Bronchial epithelial cell (primary cell): ENCODE measurements around the gene ANKRD44. TPM values are rescaled to one million over a fixed set of nuclear protein-coding genes. Genes with fewer than 3 reads are reported as not detected.
"Not testable (repeated sequence)": the region's sequence is repeated elsewhere in the genome, so short reads cannot be mapped to it uniquely, and the experiment has no call there.

Source experiments
- DNase-seq: peaks from one replicate; pipeline ENCODE4 v3.0.0-alpha.2; 2010; ENCODE audit warnings: low read depth
- FAIRE-seq: peaks from 2 replicates; lab custom pipeline; 2011; peaks lifted over from hg19 to GRCh38; lab: Jason Lieb, UNC
- H3K27me3 ChIP-seq: 2 replicates; pipeline ENCODE4 v1.5.1; 2011; ENCODE audit warnings: low read length; ENCODE audit not compliant: control insufficient read depth, insufficient read depth
- H3K36me3 ChIP-seq: 2 replicates; pipeline ENCODE4 v1.5.1; 2011; ENCODE audit warnings: low read length; ENCODE audit not compliant: control insufficient read depth, insufficient read depth
- H3K4me3 ChIP-seq: 2 replicates; pipeline ENCODE4 v1.5.1; 2011; ENCODE audit warnings: mild to moderate bottlenecking, low read depth, low read length, control low read depth
- CTCF ChIP-seq: IDR thresholded peaks from 2 replicates; pipeline ENCODE4 v1.5.1; 2011; ENCODE audit warnings: mild to moderate bottlenecking, moderate library complexity, low read length, control low read depth, inconsistent platforms; ENCODE audit not compliant: insufficient read depth, severe bottlenecking
- total RNA-seq: library from RNA; depleted of rRNA; stranded (reverse); fragments of >200 nt; gene quantifications from 2 replicates; pipeline ENCODE4 v1.2.1, GENCODE V29; 2014

ANKRD44 gene
- total RNA-seq, 1 donor from 2014 or later, result 0.26 TPM

GRCh38 chr2:197072533-197072932, 238.0 kb downstream of the ANKRD44 start:
- DNase-seq (peak; percentile 33), FAIRE-seq (no peak)
- no peak for TF ChIP-seq CTCF
- Histone ChIP-seq H3K4me3 (no peak overlapping the region), H3K27me3 (no peaks in the 10 kb centered on the region), H3K36me3 (no peaks in the 10 kb centered on the region)

GRCh38 chr2:197071790-197072436, 238.7 kb downstream of the ANKRD44 start:
- no peak overlapping the region for H3K4me3 ChIP-seq
- H3K36me3 ChIP-seq, result no peaks in the 10 kb centered on the region
- DNase-seq, result no peak
- no peaks in the 10 kb centered on the region for H3K27me3 ChIP-seq
- no peak for FAIRE-seq
- TF ChIP-seq CTCF, result no peak

- no peak for FAIRE-seq
- TF ChIP-seq CTCF, result no peak
Observed at GRCh38 chr2:197071213-197071612, 239.4 kb downstream of the ANKRD44 start.

GRCh38 chr2:197069958-197070357, 240.6 kb downstream of the ANKRD44 start:
- Histone ChIP-seq H3K4me3 (no peak overlapping the region), H3K36me3 (no peaks in the 10 kb centered on the region), H3K27me3 (no peaks in the 10 kb centered on the region)
- TF ChIP-seq CTCF, result no peak
- FAIRE-seq (no peak), DNase-seq (no peak)

More at GRCh38 chr2:197071213-197071612, 239.4 kb downstream of the ANKRD44 start:
- DNase-seq, result no peak
- Histone ChIP-seq H3K36me3 (no peaks in the 10 kb centered on the region), H3K4me3 (no peak overlapping the region), H3K27me3 (no peaks in the 10 kb centered on the region)

GRCh38 chr2:197062574-197062973, 248.0 kb downstream of the ANKRD44 start:
- not testable (repeated sequence) for DNase-seq, FAIRE-seq, H3K27me3 ChIP-seq, H3K36me3 ChIP-seq, H3K4me3 ChIP-seq

- H3K36me3 ChIP-seq, result no peaks in the 10 kb centered on the region
- DNase-seq, result no peak
- no peak for TF ChIP-seq CTCF
- H3K4me3 ChIP-seq, result no peak overlapping the region
- H3K27me3 ChIP-seq, result no peaks in the 10 kb centered on the region
- no peak for FAIRE-seq
Observed at GRCh38 chr2:197059477-197059876, 251.1 kb downstream of the ANKRD44 start.
